Neural cell (in vitro differentiated cells): ENCODE measurements around the gene PCCA. TPM values are rescaled to one million over a fixed set of nuclear protein-coding genes. Genes with fewer than 3 reads are reported as not detected.

Experiments used
- H2AFZ ChIP-seq: fragments of 200-600, 300-800 bp; sonication (generic), shearing (Covaris generic); 2 replicates; pipeline ENCODE4 v1.6.0; 2014; ENCODE audit warnings: low read depth, mild to moderate bottlenecking, antibody characterized with exemption, low read length, moderate library complexity
- H3F3A ChIP-seq: fragments of 200-600 bp; shearing (Covaris generic); 2 replicates; pipeline ENCODE4 v1.6.1; 2016; ENCODE audit warnings: mild to moderate bottlenecking, moderate library complexity, mixed read lengths, antibody characterized with exemption, low read length; ENCODE audit not compliant: insufficient read depth, poor library complexity, severe bottlenecking
- H3K27ac ChIP-seq: fragments of 200-600, 300-800 bp; sonication (generic), shearing (Covaris generic); 2 replicates; pipeline ENCODE4 v1.5.1; 2014; ENCODE audit warnings: mild to moderate bottlenecking, low read length, moderate library complexity
- H3K27me3 ChIP-seq: fragments of 300-800, 200-600 bp; sonication (generic), shearing (Covaris generic); 2 replicates; pipeline ENCODE4 v1.6.0; 2014; ENCODE audit warnings: mild to moderate bottlenecking, low read depth, low read length, moderate library complexity; ENCODE audit not compliant: insufficient read depth
- H3K36me3 ChIP-seq: fragments of 300-800, 200-600 bp; sonication (generic), shearing (Covaris generic); 2 replicates; pipeline ENCODE4 v1.5.1; 2014; ENCODE audit warnings: mild to moderate bottlenecking, antibody characterized with exemption, low read length, moderate library complexity; ENCODE audit not compliant: insufficient read depth
- H3K4me2 ChIP-seq: fragments of 300-800, 200-600 bp; sonication (generic), shearing (Covaris generic); 2 replicates; pipeline ENCODE4 v1.6.0; 2014; ENCODE audit warnings: mild to moderate bottlenecking, low read length
- H3K4me3 ChIP-seq: fragments of 300-800, 200-600 bp; sonication (generic), shearing (Covaris generic); 2 replicates; pipeline ENCODE4 v1.5.1; 2014; ENCODE audit warnings: mild to moderate bottlenecking, low read length, moderate library complexity
- H3K79me2 ChIP-seq: fragments of 200-600 bp; shearing (Covaris generic); replicated peaks from 2 replicates; pipeline ENCODE4 v1.6.0; 2014; ENCODE audit warnings: mild to moderate bottlenecking, low read length, moderate library complexity; ENCODE audit not compliant: insufficient read depth
- H3K9ac ChIP-seq: fragments of 300-800, 200-600 bp; sonication (generic), shearing (Covaris generic); 2 replicates; pipeline ENCODE4 v1.6.1; 2016; ENCODE audit warnings: mild to moderate bottlenecking, low read length, mixed read lengths
- H3K9me2 ChIP-seq: fragments of 200-600 bp; shearing (Covaris generic); 2 replicates; pipeline ENCODE4 v1.6.1; 2016; ENCODE audit warnings: mild to moderate bottlenecking, low read length, mixed read lengths; ENCODE audit not compliant: insufficient read depth
- H3K9me3 ChIP-seq: fragments of 200-600, 300-800 bp; sonication (generic), shearing (Covaris generic); 2 replicates; pipeline ENCODE4 v1.6.1; 2016; ENCODE audit warnings: mild to moderate bottlenecking, mixed run types, low read length, moderate library complexity, mixed read lengths
- H4K20me1 ChIP-seq: fragments of 200-600 bp; shearing (Covaris generic); 2 replicates; pipeline ENCODE4 v1.6.1; 2016; ENCODE audit warnings: mild to moderate bottlenecking, mixed run types; ENCODE audit not compliant: insufficient read depth
- EP300 ChIP-seq: fragments of 450-650 bp; conservative IDR thresholded peaks from 2 replicates; pipeline ENCODE4 v1.6.1; 2014; ENCODE audit warnings: antibody characterized with exemption, mild to moderate bottlenecking, moderate library complexity; ENCODE audit not compliant: poor library complexity, severe bottlenecking
- EZH2 ChIP-seq: fragments of 200-600, 300-800 bp; shearing (Covaris generic), sonication (generic); IDR thresholded peaks from 2 replicates; pipeline ENCODE4 v1.6.1; 2014; ENCODE audit warnings: antibody characterized with exemption, low read length, borderline replicate concordance, mild to moderate bottlenecking; ENCODE audit not compliant: insufficient read depth, poor library complexity, severe bottlenecking
- MXI1 ChIP-seq: fragments of 450-650 bp; conservative IDR thresholded peaks from 2 replicates; pipeline ENCODE4 v1.6.1; 2014; ENCODE audit warnings: antibody characterized with exemption, mild to moderate bottlenecking; ENCODE audit not compliant: poor library complexity, severe bottlenecking
- POLR2AphosphoS5 ChIP-seq: IDR thresholded peaks from 2 replicates; pipeline ENCODE4 v1.6.1; 2012
- RAD21 ChIP-seq: fragments of 450-650 bp; conservative IDR thresholded peaks from 2 replicates; pipeline ENCODE4 v1.6.1; 2014; ENCODE audit warnings: antibody characterized with exemption, mild to moderate bottlenecking, moderate library complexity
- SMC3 ChIP-seq: fragments of 450-650 bp; conservative IDR thresholded peaks from 2 replicates; pipeline ENCODE4 v1.6.1; 2014; ENCODE audit warnings: antibody characterized with exemption, mild to moderate bottlenecking, moderate library complexity; ENCODE audit not compliant: poor library complexity
- TAF1 ChIP-seq: IDR thresholded peaks from 2 replicates; pipeline ENCODE4 v1.6.1; 2012; ENCODE audit warnings: low read depth
- polyA plus RNA-seq: library from polyadenylated mRNA; depleted of rRNA; stranded (reverse); fragments of >200 nt; gene quantifications from 2 replicates; pipeline ENCODE4 v1.2.3, GENCODE V29; 2014
- TF ChIP-seq, protein P1 (sequence below): IDR thresholded peaks from 2 replicates; pipeline ENCODE4 v1.6.1; 2012; ENCODE audit warnings: borderline replicate concordance
- TF ChIP-seq, protein P2 (sequence below): fragments of 450-650 bp; IDR thresholded peaks from 2 replicates; pipeline ENCODE4 v1.5.1; 2014; ENCODE audit warnings: antibody characterized with exemption, mild to moderate bottlenecking, moderate library complexity; ENCODE audit not compliant: poor library complexity, severe bottlenecking

Gene PCCA
- polyA plus RNA-seq, 1 donor from 2014 or later = 17.0 TPM

DNA sequence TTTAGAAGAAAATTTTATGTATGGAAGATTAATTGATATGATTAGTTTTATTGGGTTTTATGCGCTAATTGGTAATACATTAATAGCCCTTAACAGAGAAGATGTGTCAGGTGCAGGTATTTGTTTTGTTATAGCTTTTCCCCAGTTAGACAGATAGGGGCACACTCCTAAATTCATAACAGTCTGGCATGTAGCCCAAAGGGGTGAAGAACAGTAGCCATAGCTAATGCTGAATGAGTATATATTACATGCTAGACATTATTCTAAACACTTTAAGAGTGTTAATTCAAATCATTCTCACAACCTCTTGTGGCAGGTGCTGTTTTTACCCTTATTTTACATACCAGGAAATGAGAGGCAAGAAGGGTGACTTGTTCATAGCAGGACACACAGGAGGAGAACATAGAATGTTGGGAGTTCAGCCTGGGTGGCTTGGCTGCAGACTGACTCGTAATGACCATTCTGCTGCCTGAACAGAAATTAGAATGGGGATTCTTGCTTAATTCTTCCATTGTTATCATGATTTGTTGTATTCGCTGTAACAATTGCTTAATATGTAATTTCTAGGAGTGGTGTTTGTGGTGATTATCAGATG is 20.1 kb downstream of the PCCA start:
- H3K79me2 ChIP-seq = peaks cover 4% of the 10 kb centered on the region
- no peaks in the 10 kb centered on the region for H3K9me3 ChIP-seq
- peaks cover 5% of the 10 kb centered on the region for H3K36me3 ChIP-seq
- TF ChIP-seq SMC3 (no peak), EP300 (no peak), RAD21 (no peak), TAF1 (no peak), EZH2 (no peak), POLR2AphosphoS5 (no peak), MXI1 (no peak)
- TF ChIP-seq, protein P1, sequence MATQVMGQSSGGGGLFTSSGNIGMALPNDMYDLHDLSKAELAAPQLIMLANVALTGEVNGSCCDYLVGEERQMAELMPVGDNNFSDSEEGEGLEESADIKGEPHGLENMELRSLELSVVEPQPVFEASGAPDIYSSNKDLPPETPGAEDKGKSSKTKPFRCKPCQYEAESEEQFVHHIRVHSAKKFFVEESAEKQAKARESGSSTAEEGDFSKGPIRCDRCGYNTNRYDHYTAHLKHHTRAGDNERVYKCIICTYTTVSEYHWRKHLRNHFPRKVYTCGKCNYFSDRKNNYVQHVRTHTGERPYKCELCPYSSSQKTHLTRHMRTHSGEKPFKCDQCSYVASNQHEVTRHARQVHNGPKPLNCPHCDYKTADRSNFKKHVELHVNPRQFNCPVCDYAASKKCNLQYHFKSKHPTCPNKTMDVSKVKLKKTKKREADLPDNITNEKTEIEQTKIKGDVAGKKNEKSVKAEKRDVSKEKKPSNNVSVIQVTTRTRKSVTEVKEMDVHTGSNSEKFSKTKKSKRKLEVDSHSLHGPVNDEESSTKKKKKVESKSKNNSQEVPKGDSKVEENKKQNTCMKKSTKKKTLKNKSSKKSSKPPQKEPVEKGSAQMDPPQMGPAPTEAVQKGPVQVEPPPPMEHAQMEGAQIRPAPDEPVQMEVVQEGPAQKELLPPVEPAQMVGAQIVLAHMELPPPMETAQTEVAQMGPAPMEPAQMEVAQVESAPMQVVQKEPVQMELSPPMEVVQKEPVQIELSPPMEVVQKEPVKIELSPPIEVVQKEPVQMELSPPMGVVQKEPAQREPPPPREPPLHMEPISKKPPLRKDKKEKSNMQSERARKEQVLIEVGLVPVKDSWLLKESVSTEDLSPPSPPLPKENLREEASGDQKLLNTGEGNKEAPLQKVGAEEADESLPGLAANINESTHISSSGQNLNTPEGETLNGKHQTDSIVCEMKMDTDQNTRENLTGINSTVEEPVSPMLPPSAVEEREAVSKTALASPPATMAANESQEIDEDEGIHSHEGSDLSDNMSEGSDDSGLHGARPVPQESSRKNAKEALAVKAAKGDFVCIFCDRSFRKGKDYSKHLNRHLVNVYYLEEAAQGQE = no peak
- TF ChIP-seq, protein P2, sequence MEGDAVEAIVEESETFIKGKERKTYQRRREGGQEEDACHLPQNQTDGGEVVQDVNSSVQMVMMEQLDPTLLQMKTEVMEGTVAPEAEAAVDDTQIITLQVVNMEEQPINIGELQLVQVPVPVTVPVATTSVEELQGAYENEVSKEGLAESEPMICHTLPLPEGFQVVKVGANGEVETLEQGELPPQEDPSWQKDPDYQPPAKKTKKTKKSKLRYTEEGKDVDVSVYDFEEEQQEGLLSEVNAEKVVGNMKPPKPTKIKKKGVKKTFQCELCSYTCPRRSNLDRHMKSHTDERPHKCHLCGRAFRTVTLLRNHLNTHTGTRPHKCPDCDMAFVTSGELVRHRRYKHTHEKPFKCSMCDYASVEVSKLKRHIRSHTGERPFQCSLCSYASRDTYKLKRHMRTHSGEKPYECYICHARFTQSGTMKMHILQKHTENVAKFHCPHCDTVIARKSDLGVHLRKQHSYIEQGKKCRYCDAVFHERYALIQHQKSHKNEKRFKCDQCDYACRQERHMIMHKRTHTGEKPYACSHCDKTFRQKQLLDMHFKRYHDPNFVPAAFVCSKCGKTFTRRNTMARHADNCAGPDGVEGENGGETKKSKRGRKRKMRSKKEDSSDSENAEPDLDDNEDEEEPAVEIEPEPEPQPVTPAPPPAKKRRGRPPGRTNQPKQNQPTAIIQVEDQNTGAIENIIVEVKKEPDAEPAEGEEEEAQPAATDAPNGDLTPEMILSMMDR = no peak
- no peaks in the 10 kb centered on the region for H4K20me1 ChIP-seq
- H3K27ac ChIP-seq = no peak overlapping the region
- H3K4me3 ChIP-seq = no peak overlapping the region
- H3K4me2 ChIP-seq = no peak overlapping the region
- no peak overlapping the region for H3K9ac ChIP-seq
- no peaks in the 10 kb centered on the region for H3K27me3 ChIP-seq
- H3F3A ChIP-seq = no peaks in the 10 kb centered on the region
- H2AFZ ChIP-seq = no peak overlapping the region
- no peaks in the 10 kb centered on the region for H3K9me2 ChIP-seq

DNA sequence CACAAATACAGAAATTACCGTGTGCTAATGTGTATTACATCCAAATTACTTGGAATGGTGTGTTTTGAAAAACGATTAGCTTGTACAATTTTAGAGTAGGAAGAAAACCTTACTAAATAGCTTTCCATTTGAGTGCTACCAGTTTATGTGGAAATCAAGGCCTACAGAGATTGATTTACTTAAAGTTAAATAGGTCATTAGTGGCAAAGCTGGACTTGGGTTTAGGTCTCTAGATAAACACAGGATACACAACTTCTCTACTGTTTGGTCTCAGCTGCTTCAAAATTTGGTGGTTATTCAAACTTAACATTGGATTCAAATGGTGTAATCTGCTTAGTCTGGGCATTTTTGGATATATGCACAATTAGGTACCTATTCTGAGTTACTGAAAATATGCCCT is 21.4 kb downstream of the PCCA start:
- Histone ChIP-seq H3K36me3 (peaks cover 5% of the 10 kb centered on the region), H3K79me2 (peaks cover 4% of the 10 kb centered on the region), H3K4me3 (no peak overlapping the region), H3K9ac (no peak overlapping the region), H3K9me3 (no peaks in the 10 kb centered on the region), H3F3A (no peaks in the 10 kb centered on the region), H3K4me2 (no peak overlapping the region), H3K27ac (no peak overlapping the region), H2AFZ (no peak overlapping the region), H3K9me2 (no peaks in the 10 kb centered on the region), H3K27me3 (no peaks in the 10 kb centered on the region), H4K20me1 (no peaks in the 10 kb centered on the region)
- TF ChIP-seq, protein P1 = no peak
- TF ChIP-seq, protein P2 = no peak
- TF ChIP-seq TAF1 (no peak), SMC3 (no peak), EP300 (no peak), MXI1 (no peak), EZH2 (no peak), POLR2AphosphoS5 (no peak), RAD21 (no peak)
